CD4-positive, alpha-beta T cell (primary cell): ENCODE results near the gene UCN2. TPM values are rescaled to one million over a fixed set of nuclear protein-coding genes. Genes with fewer than 3 reads are reported as not detected.

ENCODE experiments used
- ATAC-seq: fragments of 200-7000 bp; cut with Tn5 transposase; one replicate; pipeline ENCODE4 v1.10.0; 2022; ENCODE audit warnings: mild to moderate bottlenecking; ENCODE audit not compliant: poor library complexity
- CTCF ChIA-PET: fragments of 350-600 bp; sonication (Branson Sonifier 250); formaldehyde crosslinking; loops from one replicate; lab custom pipeline; 2021; ENCODE audit warnings: antibody characterized with exemption, inconsistent platforms; lab: Charles Lee
- POLR2A ChIA-PET: fragments of 350-600 bp; sonication (Branson Sonifier 250); formaldehyde crosslinking; loops from one replicate; lab custom pipeline; 2021; ENCODE audit warnings: antibody characterized with exemption, inconsistent platforms; lab: Charles Lee
- DNase-seq, 14 experiments: peaks; one replicate each; pipeline ENCODE4 v3.0.0-alpha.2; 2013 to 2020; ENCODE audit warnings: mixed read lengths in 2 of 14
- H3K27ac ChIP-seq, 2 donors: one replicate each; pipeline versions ENCODE4 v1.5.1 to v1.7.0; 2013; ENCODE audit warnings: low read length in 2 of 2, low read depth in 1 of 2, mild to moderate bottlenecking in 1 of 2
- H3K27me3 ChIP-seq, 2 experiments: 1 replicate in 1 of 2; 2 replicates in 1 of 2; pipeline versions ENCODE4 v1.6.1 to v1.7.0; 2013; ENCODE audit warnings: low read length in 2 of 2, control low read depth in 1 of 2, mild to moderate bottlenecking in 1 of 2, moderate library complexity in 1 of 2; ENCODE audit not compliant: insufficient read depth in 2 of 2, control insufficient read depth in 1 of 2
- H3K36me3 ChIP-seq: one replicate; pipeline ENCODE4 v1.6.1; 2013; ENCODE audit warnings: low read length, control low read depth; ENCODE audit not compliant: insufficient read depth
- H3K4me1 ChIP-seq: one replicate; pipeline ENCODE4 v1.6.1; 2013; ENCODE audit warnings: low read length, control low read depth; ENCODE audit not compliant: insufficient read depth
- H3K4me3 ChIP-seq: one replicate; pipeline ENCODE4 v1.5.1; 2013; ENCODE audit warnings: mild to moderate bottlenecking, low read length, moderate library complexity
- H3K9me3 ChIP-seq, 2 experiments: 1 replicate in 1 of 2; 2 replicates in 1 of 2; pipeline versions ENCODE4 v1.6.1 to v1.7.0; 2013; ENCODE audit warnings: low read length in 2 of 2, mild to moderate bottlenecking in 2 of 2, control low read depth in 1 of 2, moderate library complexity in 1 of 2; ENCODE audit not compliant: control insufficient read depth in 1 of 2, insufficient read depth in 1 of 2
- H3K27ac Mint-ChIP-seq: one replicate; pipeline ENCODE4 v1.8.0; 2020; ENCODE audit warnings: mixed read lengths
- H3K27me3 Mint-ChIP-seq: one replicate; pipeline ENCODE4 v1.8.0; 2021; ENCODE audit warnings: mixed read lengths
- H3K36me3 Mint-ChIP-seq: one replicate; pipeline ENCODE4 v1.8.0; 2021; ENCODE audit warnings: low read depth, mixed read lengths
- H3K4me1 Mint-ChIP-seq: one replicate; pipeline ENCODE4 v1.8.0; 2021; ENCODE audit warnings: low read depth, mixed read lengths
- H3K4me3 Mint-ChIP-seq: one replicate; pipeline ENCODE4 v1.8.0; 2020; ENCODE audit warnings: mild to moderate bottlenecking, mixed read lengths
- H3K9me3 Mint-ChIP-seq: one replicate; pipeline ENCODE4 v1.8.0; 2020; ENCODE audit warnings: mixed read lengths
- CTCF ChIP-seq: fragments of 200-600 bp; IDR thresholded peaks from one replicate; pipeline ENCODE4 v1.8.0; 2022; ENCODE audit warnings: antibody characterized with exemption, mild to moderate bottlenecking
- intact Hi-C, 2 experiments: fragments of 100-400 bp; cut with DNase I in 1 of 2; cut with micrococcal nuclease in 1 of 2; formaldehyde crosslinking; loops; one replicate each; pipeline versions ENCODE4 v1.15.1 to v1.9.0; 2023 to 2025; cut with DNase I, micrococcal nuclease
- total RNA-seq, 174 experiments: library from RNA in 2 of 174; stranded (reverse) in 2 of 174; gene quantifications; one replicate each; pipeline ENCODE4 v1.2.3 and lab custom pipeline; 2021 to 2026

UCN2 gene
- total RNA-seq, 2 experiments from 2014 or later: not detected

GRCh38 chr3:48562367-48563095, 1.1 kb downstream of the UCN2 start:
- no peak for TF ChIP-seq CTCF
- H3K9me3 ChIP-seq: no peaks in the 10 kb centered on the region
- CTCF ChIA-PET: no interaction called here
- H3K27ac Mint-ChIP-seq: no peak overlapping the region
- peaks cover 10% of the 10 kb centered on the region for H3K4me1 Mint-ChIP-seq
- H3K9me3 Mint-ChIP-seq: no peaks in the 10 kb centered on the region
- H3K4me3 Mint-ChIP-seq: no peak overlapping the region
- H3K4me1 ChIP-seq: peaks cover 22% of the 10 kb centered on the region
- no peak overlapping the region for H3K4me3 ChIP-seq
- DNase-seq (no peak), ATAC-seq (no peak)
- no peaks in the 10 kb centered on the region for H3K36me3 Mint-ChIP-seq
- intact Hi-C loops: no loop called here
- no peaks in the 10 kb centered on the region for H3K27me3 Mint-ChIP-seq
- no peak overlapping the region for H3K27ac ChIP-seq
- POLR2A ChIA-PET: no interaction called here
- no peaks in the 10 kb centered on the region for H3K27me3 ChIP-seq
- H3K36me3 ChIP-seq: no peaks in the 10 kb centered on the region

DNA sequence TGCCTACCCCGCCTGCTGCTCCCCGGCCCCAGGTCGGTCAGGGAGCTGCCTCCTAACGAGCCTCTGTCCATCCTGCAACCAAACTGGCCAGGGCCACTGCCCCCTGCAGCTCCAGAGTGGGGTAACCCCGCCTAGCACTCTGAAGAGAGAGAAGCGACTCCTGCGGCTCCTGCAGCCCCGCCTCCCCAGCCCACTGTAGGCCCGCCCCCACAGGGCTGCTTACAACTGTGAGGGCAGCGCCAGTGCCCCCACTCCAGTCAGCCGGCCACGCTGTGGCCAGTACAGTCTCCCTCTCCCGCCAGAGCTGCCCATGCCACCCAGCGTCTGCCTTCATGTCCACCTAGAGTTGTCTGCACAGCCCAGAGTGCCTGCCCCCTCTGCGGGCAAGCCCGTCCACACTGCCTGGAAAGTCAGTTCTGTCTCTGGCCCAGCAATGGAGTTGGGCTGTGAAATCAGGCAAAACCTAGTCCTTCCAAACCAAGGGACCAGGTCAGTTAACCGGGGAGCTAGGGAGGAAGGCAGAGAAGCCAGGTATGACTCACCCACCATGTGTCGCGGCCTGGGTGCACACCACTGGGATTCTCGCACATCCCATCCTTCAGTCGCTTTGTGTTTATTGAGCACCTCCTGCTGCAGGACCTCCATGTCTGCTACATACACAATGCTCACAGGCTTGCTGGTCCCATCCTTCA, 2.4 kb downstream of the UCN2 start:
- H3K4me1 Mint-ChIP-seq: peaks cover 16% of the 10 kb centered on the region
- TF ChIP-seq CTCF: no peak
- Histone ChIP-seq H3K36me3 (no peaks in the 10 kb centered on the region), H3K9me3 (no peaks in the 10 kb centered on the region), H3K27me3 (no peaks in the 10 kb centered on the region), H3K4me1 (peaks cover 32% of the 10 kb centered on the region), H3K27ac (no peak overlapping the region), H3K4me3 (no peak overlapping the region)
- H3K27me3 Mint-ChIP-seq: no peaks in the 10 kb centered on the region
- no peaks in the 10 kb centered on the region for H3K9me3 Mint-ChIP-seq
- POLR2A ChIA-PET: no interaction called here
- intact Hi-C loops: no loop called here
- DNase-seq (peak in 2 of 14 experiments; percentile 43 to 52), ATAC-seq (no peak)
- CTCF ChIA-PET: no interaction called here
- H3K27ac Mint-ChIP-seq: no peak overlapping the region
- H3K4me3 Mint-ChIP-seq: no peak overlapping the region
- H3K36me3 Mint-ChIP-seq: no peaks in the 10 kb centered on the region

DNA sequence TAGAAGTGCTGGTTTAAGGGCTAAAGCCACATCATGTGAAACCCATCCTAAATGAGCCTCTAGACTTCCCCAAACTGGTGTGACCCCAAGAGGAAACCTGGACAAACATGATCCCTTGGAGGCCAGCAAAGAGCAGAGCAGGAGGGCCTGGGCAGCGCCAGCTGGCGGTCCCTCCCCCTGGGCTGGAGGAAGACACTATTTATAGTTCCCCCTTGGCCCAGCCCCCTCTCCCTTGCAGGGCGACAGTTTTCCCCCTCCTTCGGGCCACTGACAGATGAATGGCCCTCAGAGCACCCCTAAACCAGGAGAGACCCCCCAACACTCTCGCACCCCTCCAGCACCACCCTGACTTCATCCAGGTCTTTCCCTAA, 2.9 kb downstream of the UCN2 start:
- ChIA-PET CTCF (no interaction called here), POLR2A (no interaction called here)
- no peaks in the 10 kb centered on the region for H3K36me3 ChIP-seq
- H3K4me3 ChIP-seq: no peak overlapping the region
- Mint-ChIP-seq H3K27ac (no peak overlapping the region), H3K4me1 (peaks cover 17% of the 10 kb centered on the region), H3K4me3 (no peak overlapping the region), H3K9me3 (no peaks in the 10 kb centered on the region), H3K36me3 (no peaks in the 10 kb centered on the region), H3K27me3 (no peaks in the 10 kb centered on the region)
- peaks cover 38% of the 10 kb centered on the region for H3K4me1 ChIP-seq
- H3K27ac ChIP-seq: no peak overlapping the region
- no peaks in the 10 kb centered on the region for H3K27me3 ChIP-seq
- DNase-seq: no peak
- ATAC-seq: no peak
- no peak for TF ChIP-seq CTCF
- no peaks in the 10 kb centered on the region for H3K9me3 ChIP-seq
- intact Hi-C loops: no loop called here
